Measurements from ENCODE around the gene HIP1. TPM values are rescaled to one million over a fixed set of nuclear protein-coding genes. Genes with fewer than 3 reads are reported as not detected.
A peak's percentile ranks its signal among the peaks of the same experiment; 100 is the strongest.
"Not testable (repeated sequence)": the region's sequence is repeated elsewhere in the genome, so short reads cannot be mapped to it uniquely, and the experiment has no call there.

HIP1 gene
- total RNA-seq, 1 experiment from 2014 or later = 10.7 TPM

GRCh38 chr7:75596727-75597614, 141.8 kb downstream of the HIP1 start:
- no peak for TF ChIP-seq CTCF (IDR thresholded peaks at IDR 0.05; ENCODE audit: unreplicated experiment)
- DNase-seq = peak; percentile 1
- H3K4me3 Mint-ChIP-seq (ENCODE audit: low read depth, unreplicated experiment) = no peak overlapping the region
- no peaks in the 10 kb centered on the region for H3K9me3 Mint-ChIP-seq (ENCODE audit: low read depth, unreplicated experiment)
- no TSS peak for BruUV-seq (replicated peaks)
- intact Hi-C loops (cut with micrococcal nuclease; ENCODE audit: unreplicated experiment) = no loop called here
- CTCF ChIA-PET = interaction anchor here (0.6 to 1.0 kb wide), 2 partner anchors 9 to 131 kb away, joined by 3 read pairs; no protein-coding TSS in a partner anchor
- H3K27me3 Mint-ChIP-seq (ENCODE audit: unreplicated experiment) = no peaks in the 10 kb centered on the region
- H3K27ac Mint-ChIP-seq (ENCODE audit: unreplicated experiment) = no peak overlapping the region
- no peaks in the 10 kb centered on the region for H3K4me1 Mint-ChIP-seq (ENCODE audit: low read depth, unreplicated experiment)
- no peaks in the 10 kb centered on the region for H3K36me3 Mint-ChIP-seq (ENCODE audit: insufficient read depth, unreplicated experiment)

DNA sequence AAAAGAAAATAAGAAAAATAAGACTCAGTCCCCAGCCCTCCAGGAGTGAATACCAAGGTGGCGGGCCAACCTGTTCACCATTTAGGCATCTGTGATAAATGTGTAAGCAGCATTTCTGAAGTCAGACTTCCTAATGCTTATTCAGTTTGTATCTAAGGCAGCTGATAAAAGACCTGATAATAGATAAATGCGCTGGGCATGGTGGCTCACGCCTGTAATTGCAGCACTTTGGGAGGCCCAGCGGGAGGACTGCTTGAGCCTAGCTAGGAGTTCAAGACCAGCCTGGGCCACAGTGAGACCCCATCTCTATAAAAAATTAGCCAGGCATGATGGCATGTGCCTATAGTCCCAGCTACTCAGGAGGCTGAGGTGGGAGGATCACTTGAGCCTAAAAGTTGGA, 143.0 kb downstream of the HIP1 start:
- intact Hi-C loops (cut with micrococcal nuclease; ENCODE audit: unreplicated experiment) = no loop called here
- no peak overlapping the region for H3K27ac Mint-ChIP-seq (ENCODE audit: unreplicated experiment)
- no peak for TF ChIP-seq CTCF (IDR thresholded peaks at IDR 0.05; ENCODE audit: unreplicated experiment)
- no peaks in the 10 kb centered on the region for H3K9me3 Mint-ChIP-seq (ENCODE audit: low read depth, unreplicated experiment)
- DNase-seq = no peak
- H3K4me1 Mint-ChIP-seq (ENCODE audit: low read depth, unreplicated experiment) = no peaks in the 10 kb centered on the region
- no peaks in the 10 kb centered on the region for H3K27me3 Mint-ChIP-seq (ENCODE audit: unreplicated experiment)
- H3K4me3 Mint-ChIP-seq (ENCODE audit: low read depth, unreplicated experiment) = no peak overlapping the region
- H3K36me3 Mint-ChIP-seq (ENCODE audit: insufficient read depth, unreplicated experiment) = no peaks in the 10 kb centered on the region
- no TSS peak for BruUV-seq (replicated peaks)
- CTCF ChIA-PET = no interaction called here

DNA sequence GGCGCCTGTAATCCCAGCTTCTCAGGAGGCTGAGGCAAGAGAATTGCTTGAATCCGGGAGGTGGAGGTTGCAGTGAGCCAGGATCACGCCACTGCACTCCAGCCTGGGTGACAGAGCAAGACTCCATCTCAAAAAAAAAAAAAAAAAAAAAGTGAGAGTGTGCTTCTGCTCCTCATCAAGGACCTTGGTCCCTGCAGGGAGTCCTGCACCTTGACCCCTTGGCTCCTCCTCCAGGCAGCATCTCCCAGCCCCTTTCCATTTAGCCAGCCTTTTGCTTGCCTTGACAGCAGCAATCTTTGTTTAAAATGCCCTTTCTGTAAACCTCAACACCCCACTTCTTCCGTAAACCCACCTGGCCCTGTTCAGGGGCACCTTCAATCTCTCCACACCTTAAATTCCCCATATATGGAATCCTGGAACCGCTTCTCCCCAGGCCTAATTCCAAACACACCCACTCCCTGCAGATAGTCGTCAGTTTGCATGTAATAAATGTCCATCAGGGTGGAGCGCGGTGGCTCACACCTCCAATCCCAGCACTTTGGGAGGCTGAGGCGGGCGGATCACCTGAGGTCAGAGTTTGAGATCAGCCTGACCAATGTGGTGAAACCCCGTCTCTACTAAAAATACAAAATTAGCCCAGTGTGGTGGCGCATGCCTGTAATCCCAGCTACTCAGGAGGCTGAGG, 145.1 kb downstream of the HIP1 start:
- H3K27me3 Mint-ChIP-seq (ENCODE audit: unreplicated experiment); BruUV-seq (replicated peaks); H3K4me3 Mint-ChIP-seq (ENCODE audit: low read depth, unreplicated experiment); intact Hi-C loops (cut with micrococcal nuclease; ENCODE audit: unreplicated experiment); H3K4me1 Mint-ChIP-seq (ENCODE audit: low read depth, unreplicated experiment); DNase-seq; H3K27ac Mint-ChIP-seq (ENCODE audit: unreplicated experiment); H3K36me3 Mint-ChIP-seq (ENCODE audit: insufficient read depth, unreplicated experiment); H3K9me3 Mint-ChIP-seq (ENCODE audit: low read depth, unreplicated experiment): not testable (repeated sequence)
- CTCF ChIA-PET = interaction anchor here (0.7 kb wide), 1 partner anchor 59 kb away, joined by 9 read pairs; no protein-coding TSS in a partner anchor

DNA sequence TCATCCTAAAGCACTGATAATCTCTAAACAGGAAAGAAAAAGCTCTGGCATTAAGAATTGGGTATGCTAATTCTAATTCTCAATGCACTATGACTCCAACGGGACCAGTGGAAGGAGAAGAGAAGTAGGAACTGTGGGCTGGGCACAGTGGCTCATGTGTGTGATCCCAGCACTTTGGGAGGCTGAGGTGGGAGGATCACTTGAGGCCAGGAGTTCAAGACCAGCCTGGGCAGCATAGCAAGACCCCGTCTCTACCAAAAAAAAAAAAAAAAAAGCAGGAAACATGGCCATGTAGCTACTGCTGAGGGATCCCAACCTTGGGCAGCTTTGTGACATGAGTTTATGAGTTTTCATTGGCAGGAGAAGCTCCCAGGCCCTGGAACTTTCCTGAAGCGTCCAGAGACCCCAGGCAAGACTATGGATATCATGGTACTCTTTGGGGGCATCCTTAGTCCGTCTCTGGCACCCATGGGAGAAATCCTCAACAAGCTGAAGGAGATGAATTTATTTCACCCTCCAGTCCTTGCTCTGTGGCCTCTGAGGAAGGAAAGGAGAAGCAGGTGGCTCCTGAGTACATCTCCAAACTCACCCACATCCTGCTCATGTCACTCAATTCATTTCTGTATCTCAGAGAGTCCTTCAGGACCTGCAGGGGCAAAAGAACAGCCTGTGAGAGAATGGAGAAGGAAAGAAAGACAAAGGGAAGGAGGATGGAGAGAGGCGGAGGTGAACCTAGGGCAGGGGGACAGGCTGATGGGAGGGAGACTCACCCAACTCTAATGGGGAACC, 147.1 kb downstream of the HIP1 start:
- no peaks in the 10 kb centered on the region for H3K27me3 Mint-ChIP-seq (ENCODE audit: unreplicated experiment)
- TF ChIP-seq CTCF (IDR thresholded peaks at IDR 0.05; ENCODE audit: unreplicated experiment) = no peak
- CTCF ChIA-PET = no interaction called here
- H3K27ac Mint-ChIP-seq (ENCODE audit: unreplicated experiment) = no peak overlapping the region
- no peak overlapping the region for H3K4me3 Mint-ChIP-seq (ENCODE audit: low read depth, unreplicated experiment)
- no peaks in the 10 kb centered on the region for H3K9me3 Mint-ChIP-seq (ENCODE audit: low read depth, unreplicated experiment)
- intact Hi-C loops (cut with micrococcal nuclease; ENCODE audit: unreplicated experiment) = no loop called here
- H3K36me3 Mint-ChIP-seq (ENCODE audit: insufficient read depth, unreplicated experiment) = no peaks in the 10 kb centered on the region
- no peak for DNase-seq
- BruUV-seq (replicated peaks) = no TSS peak
- H3K4me1 Mint-ChIP-seq (ENCODE audit: low read depth, unreplicated experiment) = no peaks in the 10 kb centered on the region
